Mesendoderm (in vitro differentiated cells): ENCODE data around the gene ESCO1.
A peak's percentile ranks its signal among the peaks of the same experiment; 100 is the strongest.

Source experiments
- DNase-seq: peaks from one replicate; pipeline ENCODE4 v3.0.0; 2013
- H2AK5ac ChIP-seq: 2 replicates; pipeline ENCODE4 v1.6.1; 2013; ENCODE audit warnings: low read length, inconsistent platforms
- H2BK120ac ChIP-seq: 2 replicates; pipeline ENCODE4 v1.6.1; 2013; ENCODE audit warnings: low read depth, mild to moderate bottlenecking, low read length, moderate library complexity, mixed read lengths
- H2BK15ac ChIP-seq: replicated peaks from 2 replicates; pipeline ENCODE4 v1.6.1; 2013; ENCODE audit warnings: low read depth, mild to moderate bottlenecking, moderate library complexity
- H2BK5ac ChIP-seq: 2 replicates; pipeline ENCODE4 v1.6.1; 2013; ENCODE audit warnings: low read length, inconsistent platforms
- H3K18ac ChIP-seq: 2 replicates; pipeline ENCODE4 v1.6.1; 2013; ENCODE audit warnings: mild to moderate bottlenecking, low read length, mixed read lengths
- H3K23ac ChIP-seq: one replicate; pipeline ENCODE4 v1.6.1; 2013; ENCODE audit warnings: low read length
- H3K27ac ChIP-seq: 2 replicates; pipeline ENCODE4 v1.5.1; 2013; ENCODE audit warnings: low read depth, mild to moderate bottlenecking, inconsistent platforms, low read length, moderate library complexity
- H3K27me3 ChIP-seq: 2 replicates; pipeline ENCODE4 v1.6.1; 2013; ENCODE audit warnings: low read length, control low read depth, mild to moderate bottlenecking, inconsistent platforms; ENCODE audit not compliant: insufficient read depth, poor library complexity
- H3K36me3 ChIP-seq: 2 replicates; pipeline ENCODE4 v1.6.1; 2013; ENCODE audit warnings: low read length, inconsistent platforms; ENCODE audit not compliant: control insufficient read depth, insufficient read depth
- H3K4ac ChIP-seq: one replicate; pipeline ENCODE4 v1.6.1; 2013; ENCODE audit warnings: low read depth, mild to moderate bottlenecking, low read length, moderate library complexity
- H3K4me1 ChIP-seq: 2 replicates; pipeline ENCODE4 v1.6.1; 2013; ENCODE audit warnings: low read depth, low read length, inconsistent platforms; ENCODE audit not compliant: control insufficient read depth
- H3K4me2 ChIP-seq: 2 replicates; pipeline ENCODE4 v1.6.1; 2013; ENCODE audit warnings: low read length
- H3K4me3 ChIP-seq: 2 replicates; pipeline ENCODE4 v1.5.1; 2013; ENCODE audit warnings: mild to moderate bottlenecking, low read length
- H3K56ac ChIP-seq: one replicate; pipeline ENCODE4 v1.6.1; 2013; ENCODE audit warnings: low read length
- H3K79me1 ChIP-seq: 2 replicates; pipeline ENCODE4 v1.6.1; 2013; ENCODE audit warnings: low read length, inconsistent platforms
- H3K79me2 ChIP-seq: 2 replicates; pipeline ENCODE4 v1.6.1; 2013; ENCODE audit warnings: mild to moderate bottlenecking, low read length; ENCODE audit not compliant: control insufficient read depth, insufficient read depth
- H3K9ac ChIP-seq: 2 replicates; pipeline ENCODE4 v1.6.1; 2013; ENCODE audit warnings: low read length, inconsistent platforms
- H4K5ac ChIP-seq: one replicate; pipeline ENCODE4 v1.6.1; 2013; ENCODE audit warnings: low read length
- H4K8ac ChIP-seq: one replicate; pipeline ENCODE4 v1.6.1; 2013; ENCODE audit warnings: low read depth, mild to moderate bottlenecking, control low read depth, low read length, moderate library complexity
- WGBS: extraction: QIAGEN DNeasy Blood & Tissue Kit; methylation state at CpG from one replicate; pipeline ENCODE4 v1.1.7; 2013; ENCODE audit warnings: low lambda C conversion rate, missing lambda C conversion rate; ENCODE audit not compliant: insufficient coverage; ENCODE audit errors: extremely low coverage; 5-methylcytosine and 5-hydroxymethylcytosine counted together

The ESCO1 gene

DNA sequence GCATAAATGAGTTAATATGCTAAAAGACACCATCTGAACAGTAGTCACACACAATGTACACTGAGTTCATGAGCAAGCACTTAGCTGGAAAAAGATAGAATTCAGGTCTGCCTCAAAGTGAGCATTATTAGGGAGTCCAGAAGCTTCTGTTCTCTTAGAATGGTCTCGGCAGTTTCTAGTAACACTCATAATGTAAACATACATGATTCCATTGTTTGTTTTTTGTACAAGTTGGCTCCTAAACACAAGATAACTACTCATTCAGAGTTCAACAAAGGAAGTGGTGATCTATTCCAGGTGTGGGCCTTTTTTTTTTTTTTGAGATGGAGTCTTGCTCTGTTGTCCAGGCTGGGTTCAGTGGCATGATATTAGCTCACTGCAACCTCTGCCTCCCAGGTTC lies 66.2 kb downstream of the ESCO1 start:
- no peak overlapping the region for H3K27ac ChIP-seq
- no peak overlapping the region for H3K56ac ChIP-seq
- no peak overlapping the region for H2AK5ac ChIP-seq
- H3K23ac ChIP-seq: no peak overlapping the region
- no peaks in the 10 kb centered on the region for H3K79me1 ChIP-seq
- no peaks in the 10 kb centered on the region for H3K79me2 ChIP-seq
- no peak overlapping the region for H3K4ac ChIP-seq
- H3K27me3 ChIP-seq: no peaks in the 10 kb centered on the region
- no peak overlapping the region for H4K5ac ChIP-seq
- no peak for DNase-seq
- H3K18ac ChIP-seq: no peak overlapping the region
- H3K4me2 ChIP-seq: no peak overlapping the region
- H3K4me3 ChIP-seq: no peak overlapping the region
- no peak overlapping the region for H2BK5ac ChIP-seq
- H2BK120ac ChIP-seq: no peak overlapping the region
- H3K36me3 ChIP-seq: peaks cover 3% of the 10 kb centered on the region
- no peak overlapping the region for H2BK15ac ChIP-seq
- H3K9ac ChIP-seq: no peak overlapping the region
- WGBS: no CpG with 5 or more reads among the region's 1 CpG
- H4K8ac ChIP-seq: no peak overlapping the region
- no peaks in the 10 kb centered on the region for H3K4me1 ChIP-seq

DNA sequence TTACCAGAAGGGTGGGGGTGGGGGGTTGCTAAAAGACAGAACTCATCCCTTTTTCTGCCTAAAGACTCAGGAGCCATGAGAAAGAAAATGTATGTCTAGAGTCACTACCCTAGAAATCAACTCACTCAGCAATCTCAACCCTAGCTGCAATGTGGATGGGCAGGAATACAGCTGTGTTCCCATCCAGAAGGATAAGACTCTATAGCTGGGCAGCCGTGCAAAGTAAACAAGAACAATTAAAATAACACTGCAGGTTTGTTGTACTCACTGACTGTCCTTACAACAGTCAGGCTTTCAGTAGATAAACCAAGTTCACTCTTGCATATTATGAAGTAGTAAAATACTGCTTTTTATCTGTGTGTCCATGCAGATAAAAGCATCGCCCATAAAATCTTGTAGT lies 74.0 kb downstream of the ESCO1 start:
- Histone ChIP-seq H3K27me3 (no peaks in the 10 kb centered on the region), H2BK15ac (no peak overlapping the region), H3K23ac (no peak overlapping the region), H2BK120ac (no peak overlapping the region), H3K4me3 (no peak overlapping the region), H3K79me1 (no peaks in the 10 kb centered on the region), H4K8ac (no peak overlapping the region), H3K79me2 (no peaks in the 10 kb centered on the region), H4K5ac (no peak overlapping the region), H3K36me3 (no peaks in the 10 kb centered on the region), H2BK5ac (no peak overlapping the region), H3K9ac (no peak overlapping the region), H3K27ac (no peak overlapping the region), H3K56ac (no peak overlapping the region), H3K4ac (no peak overlapping the region), H3K4me2 (no peak overlapping the region), H3K18ac (no peak overlapping the region), H2AK5ac (no peak overlapping the region), H3K4me1 (no peaks in the 10 kb centered on the region)
- no CpG with 5 or more reads among the region's 2 CpGs for WGBS
- no peak for DNase-seq

DNA sequence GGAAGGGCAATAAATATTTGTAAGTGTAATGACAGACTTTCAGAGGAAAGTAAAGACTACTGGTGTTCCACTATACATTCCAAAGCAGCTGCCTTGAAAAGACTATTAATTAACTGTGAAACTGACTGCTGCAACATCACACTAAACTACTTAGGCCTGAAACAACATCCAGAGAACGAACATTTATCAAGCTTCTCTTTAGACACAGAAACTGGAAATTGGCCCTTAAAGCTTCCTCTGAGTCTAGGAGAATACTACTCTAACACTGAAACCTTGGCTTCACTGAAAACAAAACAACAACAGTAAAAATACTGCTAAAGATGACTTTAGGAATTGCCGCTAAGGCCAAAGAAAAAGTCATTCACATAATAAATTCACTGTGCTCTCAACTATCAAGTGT lies 74.6 kb downstream of the ESCO1 start:
- no peaks in the 10 kb centered on the region for H3K36me3 ChIP-seq
- H3K4me3 ChIP-seq: no peak overlapping the region
- no peak overlapping the region for H4K8ac ChIP-seq
- no peaks in the 10 kb centered on the region for H3K79me2 ChIP-seq
- H3K27me3 ChIP-seq: no peaks in the 10 kb centered on the region
- H2BK120ac ChIP-seq: no peak overlapping the region
- no peak overlapping the region for H3K9ac ChIP-seq
- no peak overlapping the region for H2BK5ac ChIP-seq
- H3K56ac ChIP-seq: no peak overlapping the region
- no peak overlapping the region for H2BK15ac ChIP-seq
- H3K4ac ChIP-seq: no peak overlapping the region
- no CpG with 5 or more reads among the region's 2 CpGs for WGBS
- no peaks in the 10 kb centered on the region for H3K4me1 ChIP-seq
- no peak for DNase-seq
- no peak overlapping the region for H3K23ac ChIP-seq
- H3K79me1 ChIP-seq: no peaks in the 10 kb centered on the region
- no peak overlapping the region for H3K18ac ChIP-seq
- H3K4me2 ChIP-seq: no peak overlapping the region
- H4K5ac ChIP-seq: no peak overlapping the region
- H3K27ac ChIP-seq: no peak overlapping the region
- no peak overlapping the region for H2AK5ac ChIP-seq

DNA sequence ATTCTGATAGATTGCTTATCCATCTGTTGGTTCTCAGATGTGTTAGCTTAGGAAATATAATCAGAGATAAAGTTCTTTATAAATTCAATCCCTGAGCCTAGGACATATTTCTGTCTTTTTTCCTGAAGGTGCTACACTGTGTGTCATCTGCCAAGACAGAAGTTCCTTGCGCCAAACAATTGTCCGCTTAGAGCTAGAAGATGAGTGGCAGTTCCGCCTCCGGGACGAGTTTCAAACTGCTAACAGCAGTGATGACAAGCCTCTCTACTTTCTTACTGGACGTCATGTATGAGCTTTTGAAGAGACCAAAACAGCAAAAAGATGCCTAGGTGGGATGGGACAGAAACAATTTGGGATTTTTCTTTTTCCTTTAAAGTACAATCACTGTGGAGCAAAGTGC lies 78.0 kb downstream of the ESCO1 start:
- no peak overlapping the region for H2BK120ac ChIP-seq
- H3K18ac ChIP-seq: no peak overlapping the region
- no peak overlapping the region for H3K4me2 ChIP-seq
- no peaks in the 10 kb centered on the region for H3K27me3 ChIP-seq
- H3K4ac ChIP-seq: no peak overlapping the region
- no peak overlapping the region for H3K9ac ChIP-seq
- no peak overlapping the region for H2AK5ac ChIP-seq
- no peak overlapping the region for H3K4me3 ChIP-seq
- H3K79me1 ChIP-seq: no peaks in the 10 kb centered on the region
- no peak for DNase-seq
- H3K36me3 ChIP-seq: no peaks in the 10 kb centered on the region
- H3K79me2 ChIP-seq: no peaks in the 10 kb centered on the region
- H3K56ac ChIP-seq: no peak overlapping the region
- no peak overlapping the region for H4K8ac ChIP-seq
- no peak overlapping the region for H2BK5ac ChIP-seq
- H3K4me1 ChIP-seq: no peaks in the 10 kb centered on the region
- H3K23ac ChIP-seq: no peak overlapping the region
- no peak overlapping the region for H3K27ac ChIP-seq
- no peak overlapping the region for H4K5ac ChIP-seq
- WGBS: no CpG with 5 or more reads among the region's 6 CpGs
- no peak overlapping the region for H2BK15ac ChIP-seq

GRCh38 chr18:21513741-21514140 lies 86.8 kb downstream of the ESCO1 start:
- WGBS: no CpG with 5 or more reads among the region's 5 CpGs
- Histone ChIP-seq H2BK120ac (no peak overlapping the region), H3K4me2 (no peak overlapping the region), H2BK15ac (no peak overlapping the region), H3K27me3 (no peaks in the 10 kb centered on the region), H3K36me3 (no peaks in the 10 kb centered on the region), H3K79me1 (no peaks in the 10 kb centered on the region), H3K4ac (no peak overlapping the region), H4K8ac (no peak overlapping the region), H2BK5ac (no peak overlapping the region), H3K4me1 (no peaks in the 10 kb centered on the region), H4K5ac (no peak overlapping the region), H3K27ac (no peak overlapping the region), H2AK5ac (no peak overlapping the region), H3K18ac (no peak overlapping the region), H3K56ac (no peak overlapping the region), H3K23ac (no peak overlapping the region), H3K9ac (no peak overlapping the region), H3K79me2 (no peaks in the 10 kb centered on the region), H3K4me3 (no peak overlapping the region)
- no peak for DNase-seq

DNA sequence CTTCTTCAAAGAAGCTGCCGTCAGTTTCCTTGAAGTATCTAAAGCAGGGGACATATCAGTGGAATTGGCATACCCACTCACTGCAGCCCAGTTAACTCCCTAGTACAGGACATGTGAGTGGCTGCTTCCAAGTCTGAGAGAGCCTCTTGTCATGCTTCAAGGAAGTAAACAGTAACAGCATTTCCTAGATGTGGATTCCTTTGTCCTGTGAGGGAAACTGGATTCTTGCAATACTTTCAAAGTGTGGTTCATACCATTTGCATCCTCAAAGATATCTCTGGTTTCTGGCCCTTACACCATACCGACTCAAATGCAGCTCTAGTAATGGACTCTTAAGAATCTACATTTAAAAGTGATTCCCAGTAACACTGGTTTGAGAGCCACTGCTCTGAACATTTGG lies 87.2 kb downstream of the ESCO1 start:
- Histone ChIP-seq H3K56ac (no peak overlapping the region), H3K4me2 (no peak overlapping the region), H3K4ac (no peak overlapping the region), H3K18ac (no peak overlapping the region), H3K27me3 (no peaks in the 10 kb centered on the region), H3K23ac (no peak overlapping the region), H3K9ac (no peak overlapping the region), H2BK120ac (no peak overlapping the region), H3K79me2 (no peaks in the 10 kb centered on the region), H4K5ac (no peak overlapping the region), H4K8ac (no peak overlapping the region), H3K36me3 (no peaks in the 10 kb centered on the region), H3K79me1 (no peaks in the 10 kb centered on the region), H3K27ac (no peak overlapping the region), H3K4me1 (no peaks in the 10 kb centered on the region), H3K4me3 (no peak overlapping the region), H2BK15ac (no peak overlapping the region), H2BK5ac (no peak overlapping the region), H2AK5ac (no peak overlapping the region)
- no CpG with 5 or more reads among the region's 2 CpGs for WGBS
- DNase-seq: peak; percentile 11
